HG02885 (cell line): ENCODE measurements around the gene EHF.

ENCODE experiments used
- ATAC-seq: cut with Tn5 transposase; IDR thresholded peaks from one replicate; pipeline ENCODE4 v1.9.1; 2021; ENCODE audit warnings: mild to moderate bottlenecking; ENCODE audit not compliant: unreplicated experiment, poor library complexity

EHF gene

DNA sequence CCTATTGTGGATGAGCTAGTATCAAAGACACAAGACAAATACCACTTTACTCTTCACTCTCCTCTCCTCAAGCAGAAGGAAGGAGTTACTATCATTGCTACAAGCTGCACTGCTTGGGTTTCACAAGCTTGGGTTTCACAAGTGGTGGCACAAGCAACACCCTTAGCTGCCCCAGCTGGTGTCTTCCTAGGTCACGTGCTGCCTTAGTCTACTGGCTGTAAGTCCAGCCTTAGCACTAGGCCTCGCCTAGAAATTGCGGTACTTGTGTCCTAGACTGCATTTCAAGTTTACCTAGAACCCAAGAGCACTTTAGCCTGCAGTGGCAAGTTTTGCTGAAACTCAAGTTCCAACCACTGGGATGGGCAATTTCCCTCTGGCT, 86.6 kb downstream of the EHF start:
- ATAC-seq: no peak
